Prostate gland (tissue), 2 donors: ENCODE data around the gene MLF2.

Experiments used
- POLR2AphosphoS5 ChIP-seq: sonication (generic); formaldehyde crosslinking; IDR thresholded peaks from one replicate; pipeline ENCODE4 v1.6.1; 2017; ENCODE audit warnings: antibody characterized with exemption
- TF ChIP-seq, protein P1 (sequence below), 4 experiments: fragments of 200-600 bp in 2 of 4; fragments of 450-650 bp in 2 of 4; sonication (generic) in 2 of 4; IDR thresholded peaks; 1 replicate in 3 of 4; 2 replicates in 1 of 4; pipeline ENCODE4 v1.5.1; 2016 to 2019; ENCODE audit warnings: antibody characterized with exemption in 4 of 4, mild to moderate bottlenecking in 2 of 4, moderate library complexity in 2 of 4

DNA sequence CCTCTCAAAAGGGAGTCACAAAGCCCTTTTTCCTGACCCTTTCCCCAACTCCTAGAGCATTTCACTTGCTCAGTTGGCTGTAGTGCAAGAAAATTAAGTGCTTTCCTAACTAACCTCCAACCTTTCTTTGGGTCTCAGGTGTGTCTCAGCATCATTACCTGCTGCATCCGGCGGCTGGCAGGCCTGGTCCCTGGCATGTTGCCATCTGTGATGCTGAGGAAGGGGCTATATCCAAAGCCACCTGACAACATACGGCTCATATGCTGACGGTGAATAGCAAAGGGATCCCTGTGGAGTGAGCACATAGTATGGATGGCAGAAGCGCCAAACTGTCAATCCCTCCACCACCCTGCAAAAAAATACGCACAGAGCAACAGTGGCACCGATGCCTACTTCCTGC, 1.2 kb downstream of the MLF2 start:
- no peak for TF ChIP-seq POLR2AphosphoS5
- TF ChIP-seq, protein P1, sequence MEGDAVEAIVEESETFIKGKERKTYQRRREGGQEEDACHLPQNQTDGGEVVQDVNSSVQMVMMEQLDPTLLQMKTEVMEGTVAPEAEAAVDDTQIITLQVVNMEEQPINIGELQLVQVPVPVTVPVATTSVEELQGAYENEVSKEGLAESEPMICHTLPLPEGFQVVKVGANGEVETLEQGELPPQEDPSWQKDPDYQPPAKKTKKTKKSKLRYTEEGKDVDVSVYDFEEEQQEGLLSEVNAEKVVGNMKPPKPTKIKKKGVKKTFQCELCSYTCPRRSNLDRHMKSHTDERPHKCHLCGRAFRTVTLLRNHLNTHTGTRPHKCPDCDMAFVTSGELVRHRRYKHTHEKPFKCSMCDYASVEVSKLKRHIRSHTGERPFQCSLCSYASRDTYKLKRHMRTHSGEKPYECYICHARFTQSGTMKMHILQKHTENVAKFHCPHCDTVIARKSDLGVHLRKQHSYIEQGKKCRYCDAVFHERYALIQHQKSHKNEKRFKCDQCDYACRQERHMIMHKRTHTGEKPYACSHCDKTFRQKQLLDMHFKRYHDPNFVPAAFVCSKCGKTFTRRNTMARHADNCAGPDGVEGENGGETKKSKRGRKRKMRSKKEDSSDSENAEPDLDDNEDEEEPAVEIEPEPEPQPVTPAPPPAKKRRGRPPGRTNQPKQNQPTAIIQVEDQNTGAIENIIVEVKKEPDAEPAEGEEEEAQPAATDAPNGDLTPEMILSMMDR (IDR thresholded peaks at IDR 0.05): no peak
